Thyroid gland (tissue), 4 donors: Measurements from ENCODE around the gene FAM193A.

Source experiments
- CTCF ChIP-seq, 6 experiments: fragments of 200-600 bp in 3 of 6; fragments of 450-650 bp in 3 of 6; sonication (generic) in 3 of 6; IDR thresholded peaks; one replicate each; pipeline ENCODE4 v1.5.1; 2016 to 2019; ENCODE audit warnings: antibody characterized with exemption in 6 of 6, mild to moderate bottlenecking in 2 of 6, inconsistent platforms in 1 of 6, moderate library complexity in 1 of 6
- POLR2A ChIP-seq, 2 donors: fragments of 450-650 bp; IDR thresholded peaks; one replicate each; pipeline ENCODE4 v1.6.1; 2017; ENCODE audit warnings: antibody characterized with exemption in 2 of 2, mild to moderate bottlenecking in 2 of 2, moderate library complexity in 1 of 2

DNA sequence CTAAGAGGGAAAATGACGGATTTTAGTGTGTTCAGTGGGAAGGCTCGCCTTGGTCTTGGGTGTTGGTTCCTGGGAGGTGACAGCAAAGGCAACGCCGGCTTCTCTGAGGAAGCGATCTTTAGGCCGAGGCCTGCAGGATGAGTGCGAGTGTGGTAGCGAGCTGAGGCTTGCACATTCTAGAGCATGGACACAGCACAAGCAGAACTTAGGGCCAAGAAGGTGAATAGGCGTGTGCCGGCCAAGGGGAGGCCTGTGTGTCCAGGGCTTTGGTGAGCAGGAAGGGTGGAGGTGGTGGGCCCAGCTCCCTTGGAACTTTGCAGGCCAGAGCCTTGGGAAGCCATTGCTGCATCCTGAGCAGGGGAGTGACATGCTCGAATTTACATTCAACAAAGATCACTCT, 151.8 kb downstream of the FAM193A start:
- TF ChIP-seq CTCF (IDR thresholded peaks at IDR 0.05) (no peak), POLR2A (IDR thresholded peaks at IDR 0.05) (no peak)
